Measurements from ENCODE around the gene TMEM117.

The TMEM117 gene

DNA sequence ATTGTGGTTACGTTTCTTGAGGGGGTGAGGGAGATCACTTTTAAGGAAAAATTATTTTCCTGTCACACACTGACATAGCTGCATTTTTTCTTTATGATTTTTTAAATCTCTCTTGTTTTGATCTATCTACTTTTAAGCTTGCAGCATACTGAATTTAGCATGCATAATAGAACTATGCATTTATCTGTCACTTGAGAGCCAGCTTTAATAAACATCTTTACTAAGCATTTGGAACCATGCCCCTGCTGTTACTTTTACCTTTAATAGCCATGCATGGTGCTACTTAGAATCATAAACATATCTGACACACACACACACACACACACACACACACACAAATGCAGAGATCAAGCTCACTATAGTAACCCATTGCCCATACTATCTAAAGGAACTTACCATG is 554.0 kb downstream of the TMEM117 start:
- no peak for DNase-seq

DNA sequence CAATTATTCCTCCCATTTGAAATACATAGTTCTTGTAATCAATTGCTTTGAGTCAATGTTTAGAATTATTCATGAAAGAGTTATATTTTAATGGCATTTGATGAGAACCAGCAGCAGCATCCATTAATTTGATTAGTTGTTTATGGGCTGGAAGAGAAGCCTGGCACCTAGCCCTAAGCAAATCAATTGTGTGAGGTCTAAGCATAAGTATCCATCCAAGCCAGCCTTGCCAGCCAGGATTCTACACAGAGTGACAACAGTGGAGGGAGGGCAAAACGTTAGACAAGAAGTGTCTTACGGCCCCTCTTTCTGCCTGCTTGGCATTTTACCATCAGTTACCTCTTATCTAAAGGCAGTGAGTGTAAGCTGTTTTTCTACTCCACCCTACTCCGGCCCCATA is 561.8 kb downstream of the TMEM117 start:
- DNase-seq: no peak

DNA sequence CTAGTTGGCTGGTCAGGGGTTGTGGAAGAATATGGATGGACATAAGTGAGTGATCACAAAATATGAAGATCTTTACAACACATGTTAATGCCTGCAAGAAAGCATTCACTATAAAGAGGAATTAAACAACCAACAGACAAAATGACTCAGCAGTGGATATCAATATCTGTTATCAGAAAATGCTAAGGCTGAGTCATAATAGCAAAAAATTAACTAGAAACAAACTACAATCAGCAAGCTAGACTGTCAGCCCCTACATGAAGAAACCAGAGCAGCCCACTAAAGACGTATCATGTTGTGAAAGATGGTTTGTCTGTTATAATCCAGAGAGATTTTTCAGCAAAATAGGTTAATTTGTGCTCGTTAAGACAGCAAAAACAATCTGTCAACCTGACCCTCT is 567.3 kb downstream of the TMEM117 start:
- no peak for DNase-seq

DNA sequence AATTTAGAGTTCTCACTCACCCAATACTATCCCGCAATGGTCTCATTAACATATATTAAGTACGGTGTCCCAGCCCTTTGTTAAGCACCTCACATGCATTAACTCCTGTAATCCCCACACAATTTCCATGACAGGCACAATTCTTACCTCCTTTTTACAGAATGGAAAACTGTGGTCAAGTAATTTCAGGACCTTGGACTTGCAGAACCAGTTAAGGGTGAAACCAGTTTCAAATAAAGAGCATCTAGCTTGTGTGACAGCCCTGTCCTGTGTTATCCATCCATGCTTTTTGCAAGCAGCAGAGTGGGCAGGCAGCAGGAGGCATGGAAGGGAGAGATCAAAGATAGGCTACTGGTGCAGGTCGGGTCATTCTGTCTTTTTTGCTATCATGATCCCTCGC is 569.4 kb downstream of the TMEM117 start:
- no peak for DNase-seq

DNA sequence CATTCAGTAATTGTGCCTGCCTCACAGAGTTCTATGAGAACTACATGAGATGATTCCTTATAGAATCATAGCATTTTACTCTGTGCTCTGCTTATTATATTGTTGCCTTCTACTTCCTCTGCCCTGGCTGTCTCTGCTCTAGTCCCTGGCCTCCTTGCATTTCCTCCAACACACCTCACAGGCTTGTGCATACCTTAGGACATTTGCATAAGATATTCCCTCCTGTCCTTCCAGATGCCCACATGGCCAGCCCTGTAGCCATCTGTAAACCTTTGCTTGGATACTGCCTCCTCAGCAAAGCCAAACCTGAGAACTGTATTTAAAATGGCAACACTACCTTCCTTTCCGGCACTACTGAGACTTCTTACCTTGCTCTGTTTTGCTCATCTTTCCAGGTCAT is 586.7 kb downstream of the TMEM117 start:
- DNase-seq: no peak

DNA sequence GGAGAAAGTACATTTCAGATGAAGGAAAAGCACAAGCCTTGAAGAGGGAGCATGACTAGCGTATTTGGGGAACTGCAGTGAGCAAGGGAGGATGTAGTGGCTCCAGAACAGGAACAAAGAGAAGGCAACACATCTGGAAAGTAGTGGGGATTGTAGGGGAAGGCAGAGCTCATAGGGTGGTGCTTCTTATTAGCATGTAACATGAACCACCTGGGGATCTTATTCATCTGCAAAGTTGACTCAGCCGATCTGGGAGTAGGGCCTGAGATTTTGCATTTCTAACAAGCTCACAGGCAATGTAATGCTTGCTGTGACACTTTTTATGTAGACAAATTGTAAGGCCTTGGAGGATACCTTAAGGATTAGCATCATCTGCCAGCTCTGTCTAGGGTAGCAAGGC is 592.9 kb downstream of the TMEM117 start:
- DNase-seq: no peak

DNA sequence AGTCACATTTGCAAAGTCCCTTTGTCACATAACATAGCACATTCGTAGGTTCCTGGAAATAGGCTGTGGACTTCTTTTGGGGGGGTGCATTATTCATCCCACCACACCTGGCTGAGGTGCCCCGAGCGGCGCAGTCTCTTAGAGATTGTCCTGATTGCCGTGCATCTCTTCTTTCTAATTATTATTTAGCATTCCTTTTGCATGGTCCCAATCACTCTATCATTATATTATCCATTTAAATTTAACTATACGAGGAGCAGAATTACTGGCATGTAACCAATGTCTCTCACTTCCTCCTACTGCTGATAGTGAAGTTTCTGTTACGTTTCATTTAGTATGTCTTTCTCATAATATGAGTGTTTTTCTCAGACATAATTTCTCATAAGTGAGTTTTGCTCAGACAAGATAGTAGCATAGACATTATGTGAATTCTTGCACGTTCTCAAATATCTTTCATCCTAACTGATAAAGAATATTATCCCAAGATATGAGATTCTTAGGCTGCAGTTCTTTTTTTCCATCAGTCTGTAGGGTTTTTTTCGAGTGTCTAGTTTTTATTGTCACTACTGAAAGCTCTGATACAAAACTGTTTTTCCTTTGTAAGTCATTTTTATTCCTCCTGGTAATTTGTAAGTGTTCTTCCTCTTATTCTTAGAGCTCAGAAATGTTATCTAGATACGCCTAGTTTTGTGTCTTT is 595.9 kb downstream of the TMEM117 start:
- DNase-seq: no peak

DNA sequence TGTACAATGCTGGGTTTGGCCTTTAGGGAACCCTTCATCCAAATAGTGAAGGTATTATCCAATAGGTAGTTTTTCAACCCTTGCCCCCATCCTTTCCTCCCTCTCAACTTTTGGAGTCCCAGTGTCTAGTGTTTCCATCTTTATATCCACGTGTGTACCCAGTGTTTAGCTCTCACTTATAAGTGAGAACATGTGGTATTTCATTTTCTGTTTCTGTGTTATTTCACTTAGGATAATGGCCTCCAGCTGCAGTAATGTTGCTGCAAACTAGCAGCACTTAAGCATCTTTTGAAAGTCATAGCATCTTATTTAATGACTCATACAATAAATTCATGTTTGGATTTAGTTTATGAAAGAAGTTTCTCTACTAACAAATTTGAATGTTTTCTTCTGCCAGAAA is 597.8 kb downstream of the TMEM117 start:
- no peak for DNase-seq

DNA sequence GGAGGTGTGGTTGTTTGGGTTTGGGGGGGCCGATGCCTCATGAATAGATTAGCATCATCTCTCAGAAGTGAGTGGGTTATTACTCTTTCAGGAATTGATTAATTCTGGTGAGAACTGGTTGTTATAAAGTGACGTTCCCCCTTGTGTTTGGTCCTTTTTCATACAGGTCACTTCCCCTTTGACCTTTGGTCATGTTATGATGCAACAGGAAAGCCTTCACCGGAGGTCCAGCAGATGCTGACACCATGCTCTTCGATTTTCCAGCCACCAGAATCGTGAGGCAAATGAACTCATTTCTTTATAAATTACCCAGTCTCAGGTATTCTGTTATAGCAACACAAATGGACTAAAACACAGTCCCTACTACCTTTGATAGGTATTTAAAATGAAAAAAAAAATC is 600.9 kb downstream of the TMEM117 start:
- DNase-seq: no peak

Measured in hippocampal formation (tissue), 2 donors.